Stromal cell of bone marrow (primary cell): ENCODE measurements around the gene CEP131.
A peak's percentile ranks its signal among the peaks of the same experiment; 100 is the strongest.

ENCODE experiments used
- DNase-seq: peaks from one replicate; pipeline ENCODE4 v3.0.0-alpha.2; 2012; ENCODE audit warnings: low read depth

CEP131 gene

DNA sequence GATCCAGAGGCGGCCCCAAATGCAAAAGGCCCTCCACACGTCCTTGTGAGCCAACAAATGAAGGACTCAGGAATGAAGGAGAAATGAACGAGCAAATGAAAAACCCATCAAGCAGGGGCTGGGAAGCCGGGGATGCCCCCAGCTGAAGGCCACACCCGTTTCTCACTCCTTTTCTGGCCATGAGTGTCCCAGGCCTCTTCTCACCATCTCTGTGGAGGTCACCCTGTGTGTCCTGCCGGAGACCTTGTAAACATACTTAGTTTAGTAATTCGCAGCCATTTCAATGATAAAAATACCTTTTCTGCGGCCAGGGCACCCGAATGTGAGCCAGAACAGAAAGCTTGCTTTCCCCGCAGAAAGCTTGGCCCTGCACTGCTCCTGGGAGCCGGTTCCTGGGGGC, 35.6 kb downstream of the CEP131 start:
- DNase-seq = no peak

DNA sequence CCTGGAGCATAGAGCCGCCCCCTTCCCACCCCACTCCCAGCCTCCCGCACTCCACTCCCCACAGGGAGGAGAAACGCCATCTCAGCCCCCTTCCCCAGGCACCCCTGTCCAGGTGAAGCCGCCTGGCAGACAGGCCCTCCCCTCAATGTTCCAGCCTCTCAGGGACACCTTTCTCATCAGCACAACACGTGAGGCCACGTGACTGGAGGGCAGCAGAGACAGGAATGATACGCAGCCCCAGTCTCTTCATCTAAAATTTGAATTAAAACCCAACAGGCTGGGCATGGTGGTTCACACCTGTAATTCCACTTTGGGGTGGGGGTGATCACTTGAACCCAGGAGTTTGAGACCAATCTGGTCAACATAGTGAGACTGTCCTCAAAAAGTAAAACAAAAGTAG, 36.6 kb downstream of the CEP131 start:
- no peak for DNase-seq

DNA sequence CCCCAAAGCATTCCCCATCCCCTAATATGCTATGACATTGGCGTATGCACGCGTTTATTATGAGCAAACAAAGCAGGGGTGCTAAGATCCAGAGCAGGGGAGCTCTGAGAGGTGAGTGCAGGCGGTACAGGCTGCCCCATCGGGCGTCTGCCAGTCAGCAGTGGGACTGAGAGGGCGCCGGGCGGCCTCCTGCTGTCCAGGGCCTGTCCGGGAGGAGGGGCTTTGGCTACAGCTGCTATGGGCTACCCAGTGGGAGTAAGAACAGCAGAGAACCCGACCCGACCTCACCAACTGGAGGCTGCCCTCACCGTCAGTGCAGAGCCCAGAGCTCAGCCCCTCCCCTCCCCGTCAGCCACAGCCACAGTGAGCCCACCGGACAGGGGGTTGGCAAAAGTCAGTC, 38.2 kb downstream of the CEP131 start:
- no peak for DNase-seq

DNA sequence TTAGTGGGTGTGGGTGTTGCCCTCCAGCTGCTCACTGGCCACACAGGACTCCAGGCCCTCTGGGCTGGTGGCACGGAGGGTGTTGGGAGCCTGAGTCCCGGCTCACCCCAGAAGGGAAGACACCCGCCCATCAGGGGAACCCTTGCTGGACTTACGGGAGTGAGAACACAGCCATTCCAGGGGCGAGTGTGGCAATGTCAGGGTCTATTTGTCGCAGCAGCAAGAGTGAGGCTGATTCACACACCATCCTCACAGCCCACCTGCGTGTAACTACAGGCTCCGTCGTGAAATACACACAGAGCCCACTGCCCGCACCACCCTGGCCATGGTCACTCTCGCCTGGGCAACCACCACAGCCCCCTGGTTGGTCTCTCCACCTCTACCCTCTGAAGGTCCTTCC, 39.0 kb downstream of the CEP131 start:
- DNase-seq = no peak

DNA sequence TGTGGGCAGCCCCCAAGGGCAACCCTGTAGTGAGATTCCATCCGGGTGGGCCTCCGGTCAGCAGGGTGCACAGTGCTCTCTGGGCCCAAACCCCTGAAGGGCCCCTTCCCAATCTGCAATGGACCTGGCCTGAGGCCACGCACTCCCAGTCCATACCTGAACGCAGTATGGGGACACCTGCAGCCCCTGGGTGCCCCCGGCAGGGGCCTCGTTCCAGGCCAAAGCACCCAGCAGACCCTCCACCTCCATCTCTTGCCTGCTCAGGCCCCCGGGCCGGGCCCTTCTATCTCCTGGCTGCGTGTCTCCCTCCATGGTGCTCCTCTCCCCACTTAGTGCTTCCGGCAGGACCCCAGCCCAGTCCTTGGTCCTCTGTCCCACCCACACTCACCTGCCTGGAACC, 39.4 kb downstream of the CEP131 start:
- DNase-seq = no peak

DNA sequence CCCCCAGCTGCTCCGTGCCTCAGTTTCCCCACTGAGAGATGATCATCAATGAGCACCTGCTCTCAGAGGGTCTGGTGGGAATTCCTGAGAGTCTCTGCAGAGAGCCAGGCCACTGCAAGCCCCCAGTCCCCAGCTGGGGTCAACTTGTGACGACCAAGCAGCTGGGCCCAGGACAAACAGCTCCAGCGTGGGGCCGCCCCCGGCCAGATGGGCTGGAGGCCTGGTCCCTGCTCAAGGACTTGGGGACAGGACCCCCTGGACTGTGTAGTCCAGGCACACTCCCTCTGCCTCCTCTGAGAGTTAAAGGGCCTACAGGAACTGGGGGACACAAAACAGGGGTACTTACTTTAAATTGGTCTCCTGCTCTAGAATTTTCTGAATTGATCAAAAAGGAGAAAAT, 40.2 kb downstream of the CEP131 start:
- DNase-seq = no peak

DNA sequence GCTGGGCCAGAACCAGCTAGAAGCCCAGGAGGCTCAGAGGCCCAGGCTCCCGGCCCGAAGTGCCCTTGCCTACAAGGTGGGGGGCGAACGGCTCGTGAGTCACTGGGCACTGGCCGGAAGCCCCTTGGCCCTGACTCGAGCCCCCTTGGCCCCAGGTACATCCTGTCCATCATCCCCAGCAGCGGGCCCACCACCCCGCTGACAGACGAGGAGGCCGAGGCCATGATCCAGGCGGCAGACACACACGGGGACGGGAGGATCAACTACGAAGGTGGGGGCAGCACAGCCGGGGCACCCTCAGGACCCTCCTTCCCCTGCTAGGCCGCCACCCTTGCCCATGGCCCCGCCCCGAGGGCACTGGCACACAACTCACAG, 41.0 kb downstream of the CEP131 start:
- no peak for DNase-seq

DNA sequence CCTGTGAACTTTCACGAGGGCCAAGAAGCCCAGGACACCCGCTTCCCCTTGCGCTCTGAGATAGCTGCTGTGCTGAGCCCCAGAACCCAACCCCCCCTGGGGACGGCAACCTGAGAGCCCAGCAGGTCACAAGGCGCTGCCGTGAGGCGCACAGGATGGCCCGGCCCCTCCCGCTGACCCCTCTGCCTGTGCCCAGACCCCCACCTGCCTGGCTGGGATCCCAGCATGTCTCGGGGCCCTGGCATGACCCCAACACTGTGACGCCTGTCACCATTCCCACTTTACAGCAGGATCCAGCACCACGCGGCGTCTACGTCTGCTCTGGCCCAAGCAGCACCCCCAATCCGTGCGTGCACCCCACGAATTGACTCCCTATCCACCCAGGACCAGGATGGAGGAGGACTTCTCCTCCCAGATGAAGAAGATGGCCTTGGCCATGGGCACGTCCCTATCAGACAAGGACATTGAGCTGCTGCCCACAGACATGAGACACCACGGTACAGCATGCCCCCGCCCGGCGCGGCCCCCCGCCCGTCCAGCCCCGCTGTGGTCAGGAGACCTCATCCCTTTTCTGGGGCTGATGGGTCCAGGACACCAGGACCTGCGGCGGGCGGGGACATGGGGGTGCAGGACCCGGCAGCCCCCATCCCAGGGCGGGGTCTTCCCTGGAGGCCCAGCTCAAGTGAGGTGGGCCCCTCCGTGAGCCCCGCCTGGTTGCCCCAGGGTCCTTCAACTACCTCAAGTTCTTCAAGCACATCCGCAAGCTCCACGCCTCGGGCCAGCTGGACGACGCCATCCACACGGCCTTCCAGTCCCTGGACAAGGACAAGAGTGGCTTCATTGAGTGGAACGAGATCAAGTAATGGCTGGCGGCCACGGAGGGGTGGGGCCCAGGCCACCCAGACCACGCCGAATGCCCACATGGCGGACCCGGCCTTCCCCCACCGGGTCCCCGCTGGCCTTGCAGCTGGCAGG, 41.6 kb downstream of the CEP131 start:
- DNase-seq = no peak

DNA sequence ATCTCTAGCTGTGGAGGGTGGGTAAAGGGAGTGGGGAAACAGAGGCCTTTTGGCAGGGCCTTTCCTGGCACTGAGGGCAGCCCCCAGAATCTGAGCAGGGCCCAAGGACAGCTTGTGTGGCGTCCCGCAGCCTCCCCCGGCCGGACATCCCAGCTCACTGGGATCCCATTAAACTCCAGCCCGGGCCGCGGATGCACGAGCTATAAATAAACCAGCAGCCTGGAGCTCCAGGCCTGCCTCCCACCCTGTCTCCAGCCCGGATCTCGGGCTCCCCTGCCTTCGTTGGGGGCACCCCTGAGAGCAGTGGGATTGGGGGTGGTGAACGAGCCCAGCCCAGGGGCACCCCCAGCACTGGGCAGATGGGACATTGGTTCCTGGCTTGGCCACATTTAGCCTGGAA, 42.9 kb downstream of the CEP131 start:
- DNase-seq = no peak

DNA sequence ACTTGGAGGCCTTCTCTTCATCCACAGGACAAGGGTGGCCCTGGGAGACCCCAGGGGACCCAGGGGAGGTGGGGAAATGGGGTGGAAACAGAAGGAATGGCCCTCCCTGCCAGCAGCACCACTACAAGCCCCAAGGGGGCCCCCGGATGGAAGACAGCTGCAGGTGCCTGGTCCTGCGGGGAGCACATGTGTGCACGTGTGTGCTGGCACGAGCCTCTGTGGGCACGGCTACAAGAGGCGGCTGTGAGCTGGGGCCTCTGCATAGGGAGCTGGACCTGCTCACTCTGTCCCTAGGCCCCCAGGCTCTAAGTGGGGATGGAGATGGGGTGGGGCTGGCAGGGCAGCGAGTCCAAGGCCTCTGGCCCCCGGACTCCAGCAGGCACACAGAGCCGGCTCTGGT, 43.5 kb downstream of the CEP131 start:
- DNase-seq = no peak

DNA sequence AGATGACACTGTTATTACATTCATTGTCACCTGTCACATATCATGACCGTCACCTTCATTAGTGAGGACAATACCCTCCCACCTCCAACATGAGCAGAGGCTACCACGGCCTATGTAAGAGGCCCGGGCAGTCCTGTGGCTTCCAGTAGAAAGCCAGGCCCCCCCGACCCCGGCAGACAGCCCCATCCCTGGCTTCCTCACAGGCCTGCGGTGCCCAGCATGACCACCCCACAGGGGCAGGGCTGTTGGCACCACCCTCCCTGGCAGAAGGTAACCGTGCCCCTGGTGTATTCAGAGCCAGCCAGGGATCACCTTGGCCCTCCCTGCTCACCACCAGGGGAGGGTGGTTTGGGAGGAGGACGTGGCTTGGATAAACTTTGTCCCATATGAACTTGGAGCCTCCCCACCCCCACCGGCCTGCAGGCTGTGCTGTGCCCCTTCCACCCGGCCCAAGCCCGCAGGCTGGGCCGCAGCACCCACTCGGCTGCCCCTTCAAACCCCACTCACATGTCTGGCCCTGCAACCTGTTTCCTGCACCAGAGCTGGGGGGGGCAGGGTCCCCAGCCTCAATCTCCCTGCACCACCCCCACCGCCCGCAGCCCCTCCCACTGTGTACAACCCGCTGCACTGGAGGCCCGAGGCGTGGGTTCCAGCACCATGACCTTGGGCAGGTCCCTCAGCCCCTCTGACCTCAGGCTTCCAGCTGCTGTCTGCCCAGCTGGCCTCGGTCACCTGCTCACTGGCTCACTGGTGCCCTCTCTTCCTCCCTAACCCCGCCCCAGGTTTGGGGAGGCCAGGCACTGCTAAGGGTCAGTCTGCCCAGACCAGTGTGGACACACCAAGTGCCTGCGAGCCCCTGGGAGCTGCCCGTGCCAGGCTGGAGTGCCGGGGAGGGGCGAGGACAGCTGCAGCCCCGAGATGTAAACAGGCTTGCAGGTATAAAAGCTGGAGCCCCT, 44.4 kb downstream of the CEP131 start:
- DNase-seq = no peak

DNA sequence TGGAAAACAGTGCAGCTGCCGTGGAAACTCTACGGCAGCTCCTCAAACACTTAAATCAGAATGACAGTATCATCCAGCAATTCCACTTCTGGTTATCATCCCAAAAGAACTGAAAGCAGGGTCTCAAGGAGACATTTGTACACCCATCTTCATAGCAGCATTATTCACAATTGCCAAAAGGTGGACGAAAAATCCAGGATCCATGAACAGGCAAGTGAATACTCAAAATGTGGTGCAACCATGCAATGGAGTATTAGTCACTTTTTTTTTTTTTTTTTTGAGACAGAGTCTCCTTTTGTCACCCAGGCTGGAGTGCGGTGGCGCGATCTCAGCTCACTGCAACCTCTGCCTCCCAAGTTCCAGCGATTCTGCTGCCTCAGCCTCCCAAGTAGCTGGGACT, 46.1 kb downstream of the CEP131 start:
- DNase-seq = no peak

DNA sequence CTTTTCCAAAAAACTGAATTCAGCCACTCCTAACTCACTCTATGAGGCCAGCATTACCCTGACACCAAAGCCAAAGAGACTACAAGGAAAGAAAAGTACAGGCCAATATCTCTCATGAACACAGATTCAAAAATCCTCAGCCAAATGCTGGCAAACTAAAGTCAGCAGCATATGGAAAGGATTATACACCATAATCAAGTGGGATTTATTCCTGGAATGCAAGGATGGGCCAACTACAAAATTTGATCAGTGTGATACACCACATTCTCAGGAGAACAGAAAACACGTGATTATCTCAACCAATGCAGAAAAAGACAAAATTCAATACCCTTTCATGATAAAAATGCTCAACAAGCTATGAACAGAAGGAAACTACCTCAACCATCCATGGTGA, 49.0 kb downstream of the CEP131 start:
- peak; percentile 17 for DNase-seq

DNA sequence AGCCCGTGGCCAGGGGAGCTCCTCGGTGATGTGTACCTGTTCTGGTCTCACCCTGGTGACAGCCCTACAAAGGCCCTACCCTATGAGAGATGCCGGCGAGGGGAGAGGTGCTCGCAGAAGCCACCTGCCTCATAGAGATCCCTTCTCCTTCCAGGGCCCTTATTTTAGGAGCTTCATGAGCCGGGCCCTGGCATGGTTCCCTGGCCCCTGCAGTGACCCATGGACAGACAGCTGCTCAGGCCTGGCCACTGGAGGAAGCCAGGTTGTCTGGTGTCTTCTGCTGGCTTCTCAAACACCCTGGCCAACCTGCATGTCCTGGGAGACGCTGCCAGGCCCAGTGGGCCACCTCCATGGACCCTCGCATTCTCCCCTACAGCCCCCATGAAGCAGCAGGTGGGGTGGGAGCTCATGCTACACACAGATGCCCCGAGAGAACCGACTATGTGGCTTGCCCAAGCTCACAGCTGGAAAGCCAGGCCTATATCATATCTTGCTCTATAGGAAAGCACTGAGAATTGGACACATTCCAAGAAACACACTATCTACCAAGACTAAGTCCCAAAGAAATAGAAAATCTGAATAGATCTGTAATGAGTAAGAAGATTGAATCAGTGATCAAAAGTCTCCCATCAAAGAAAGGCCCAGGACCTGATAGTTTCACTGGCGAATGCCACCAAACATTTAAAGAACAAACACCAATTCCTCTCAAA, 49.6 kb downstream of the CEP131 start:
- no peak for DNase-seq

DNA sequence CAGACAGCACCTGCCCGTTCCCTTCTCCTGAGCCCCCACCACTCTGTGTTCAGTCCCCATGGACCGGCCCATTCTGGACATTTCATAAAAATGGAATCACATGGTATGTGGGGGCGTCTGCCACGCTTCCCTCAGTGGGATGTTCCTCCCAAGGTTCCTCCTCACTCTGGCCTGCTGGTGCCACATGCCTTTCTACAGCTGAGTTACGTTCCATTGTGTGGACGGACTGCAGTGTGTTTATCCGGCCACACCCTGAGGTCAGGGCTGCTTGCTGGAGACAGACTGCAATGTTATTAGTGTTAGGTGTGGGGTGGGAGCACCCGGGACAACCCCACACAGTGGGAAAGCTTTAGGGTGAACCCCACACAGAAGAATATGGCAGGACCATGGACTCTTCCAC, 50.8 kb downstream of the CEP131 start:
- DNase-seq = no peak

DNA sequence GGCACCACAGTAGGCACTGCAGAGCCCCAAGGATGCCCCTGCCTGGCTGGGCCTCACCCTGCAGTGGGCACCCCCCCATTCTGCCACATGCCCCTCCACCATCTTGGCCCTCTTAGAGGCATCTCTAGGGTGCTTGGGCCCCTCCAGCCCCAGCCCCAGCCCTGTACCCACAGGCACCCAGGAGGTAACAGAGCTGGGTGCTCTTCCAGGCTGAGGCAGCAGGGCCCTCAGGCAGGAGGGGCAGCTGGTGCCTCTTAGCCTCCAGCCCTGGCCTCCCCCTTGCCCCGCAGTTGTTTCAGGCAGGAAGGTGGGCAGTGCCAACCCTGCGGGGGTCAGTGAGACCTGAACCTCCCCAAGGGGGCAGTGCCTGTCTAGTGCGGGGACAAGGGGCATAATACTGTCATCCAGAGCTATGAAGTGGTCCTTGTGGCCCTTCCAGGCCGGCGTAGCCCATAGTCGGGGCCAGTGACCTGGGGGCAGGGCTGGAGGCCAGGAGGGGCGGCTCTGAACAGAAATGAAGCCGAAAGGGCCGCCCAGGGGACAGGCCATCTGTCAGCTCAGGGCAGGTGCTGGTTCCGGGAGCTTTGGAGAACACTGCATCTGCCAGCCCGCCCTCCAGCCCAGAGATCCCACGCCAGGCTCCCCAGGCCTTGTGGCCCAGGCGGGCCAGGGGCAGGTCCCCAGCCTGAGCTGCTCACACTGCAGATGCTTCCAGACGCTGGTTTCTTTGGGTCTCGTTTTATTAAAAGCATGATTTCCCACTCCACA, 51.9 kb downstream of the CEP131 start:
- no peak for DNase-seq

DNA sequence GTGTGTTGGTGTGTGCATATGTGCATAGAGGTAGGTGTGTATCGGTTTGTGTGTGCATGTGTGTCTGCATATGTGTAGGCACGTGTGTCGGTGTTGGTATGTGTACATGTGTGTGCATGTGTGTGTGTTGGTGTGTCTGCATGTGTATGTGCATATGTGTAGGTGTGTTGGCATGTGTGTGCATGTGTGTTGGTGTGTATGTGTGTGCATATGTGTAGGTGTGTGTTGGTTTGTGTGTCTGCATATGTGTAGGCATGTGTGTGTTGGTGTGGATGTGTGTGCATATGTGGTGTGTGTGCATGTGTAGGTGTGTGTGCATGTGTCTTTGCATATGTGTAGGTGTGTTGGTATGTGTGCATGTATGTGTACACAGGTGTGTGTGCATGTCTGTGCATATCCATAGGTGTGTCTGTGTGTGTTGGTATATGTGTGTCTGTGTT, 52.9 kb downstream of the CEP131 start:
- no peak for DNase-seq

DNA sequence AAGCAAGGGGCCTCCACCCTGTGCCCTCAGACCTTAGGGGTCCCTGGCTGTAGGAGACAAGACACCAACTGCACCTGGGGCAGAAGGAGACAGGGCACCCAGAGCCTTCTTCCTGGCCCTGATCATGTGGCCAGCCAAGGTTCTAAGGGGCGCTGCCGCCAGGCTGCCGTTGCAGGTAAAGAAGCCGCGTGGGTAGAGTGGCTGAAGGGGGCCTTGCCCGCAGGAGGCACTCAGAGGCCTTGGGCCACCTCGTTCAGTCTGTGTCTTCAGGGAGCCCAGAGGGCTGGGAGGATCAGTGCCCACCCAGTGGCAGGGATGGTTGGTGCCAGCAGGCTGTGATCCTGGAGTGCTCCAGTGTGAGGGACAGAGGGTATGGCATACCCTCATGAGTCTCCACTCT, 55.1 kb downstream of the CEP131 start:
- no peak for DNase-seq

DNA sequence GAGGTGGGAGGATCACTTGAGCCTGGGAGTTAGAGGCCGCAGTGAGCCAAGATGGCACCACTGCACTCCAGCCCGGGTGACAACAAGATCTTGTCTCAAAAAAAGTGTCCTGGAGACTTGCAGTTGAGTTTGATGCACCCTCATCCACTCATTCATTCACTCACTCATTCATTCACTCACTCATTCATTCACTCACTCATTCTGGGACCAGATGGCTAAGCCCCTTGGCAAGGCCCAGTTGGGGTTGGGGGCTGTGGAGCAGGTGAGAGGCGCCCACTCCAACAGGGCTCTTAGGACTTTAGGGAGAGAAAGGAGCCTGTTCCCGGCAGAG, 55.6 kb downstream of the CEP131 start:
- DNase-seq = no peak

DNA sequence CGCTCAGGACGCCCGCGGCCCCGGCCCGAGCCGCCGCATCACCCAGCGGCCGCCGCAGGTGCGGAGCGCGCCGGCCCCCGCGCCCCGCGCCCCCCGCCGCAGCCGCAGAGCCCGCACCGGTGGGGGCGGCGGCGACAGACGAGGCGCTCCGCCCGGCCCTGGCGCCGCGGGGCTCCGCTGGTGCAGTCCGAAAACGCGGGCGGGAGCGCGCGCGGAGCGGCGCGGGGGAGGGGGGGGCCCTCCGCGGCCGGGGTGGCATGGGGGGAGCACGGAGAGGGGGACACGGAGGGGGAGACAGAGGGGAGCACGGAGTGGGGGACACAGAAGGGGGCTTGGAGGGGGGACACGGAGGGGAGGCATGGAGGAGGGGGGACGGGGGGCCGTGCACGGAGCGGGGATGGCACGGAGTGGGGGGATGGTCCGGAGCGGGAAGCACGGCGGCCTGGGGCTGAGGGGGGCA, 56.7 kb downstream of the CEP131 start, which contains the start of gene AATK:
Gene AATK (minus strand): TSS at position 189 of the 460 bp plus-strand sequence. CDS start 229 bp downstream, outside the sequence.
- DNase-seq = no peak

DNA sequence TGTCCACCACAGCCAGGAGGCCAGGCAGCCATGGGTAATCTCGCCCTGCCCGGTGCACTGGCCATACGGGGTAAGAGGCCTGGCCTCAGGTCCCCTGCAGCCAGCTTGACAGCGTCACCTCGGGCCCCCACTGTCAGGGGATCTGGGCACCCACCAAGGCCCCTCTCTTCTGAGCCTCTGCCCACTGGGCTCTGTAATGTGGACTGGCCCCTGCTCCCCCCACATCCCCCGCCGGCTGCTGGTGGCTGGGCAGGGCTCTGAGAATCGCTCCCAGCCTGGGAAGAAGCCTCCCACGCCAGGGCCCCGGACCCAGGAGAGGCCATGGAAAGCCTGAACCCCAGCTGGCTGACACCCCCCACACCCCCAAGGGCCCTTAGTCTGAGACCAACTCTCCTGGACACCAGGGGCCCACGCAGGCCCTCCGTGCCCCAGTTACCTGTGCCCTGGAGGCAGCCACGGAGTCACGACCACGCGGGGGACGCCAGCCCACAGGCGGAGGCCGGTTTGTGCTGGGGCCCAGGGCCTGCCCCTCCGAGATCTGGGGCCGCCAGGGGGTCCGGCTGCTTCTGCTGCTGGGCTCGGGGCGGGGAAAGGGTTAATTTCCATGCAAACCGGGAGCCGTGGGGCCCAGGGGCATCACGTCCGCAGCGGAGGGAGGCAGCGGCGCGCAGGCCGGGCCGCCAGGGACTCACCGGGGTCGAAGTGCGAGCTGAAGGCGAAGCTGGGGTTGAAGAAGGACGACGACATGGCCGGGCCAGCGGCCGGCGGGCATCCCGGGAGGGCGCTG, 57.3 kb downstream of the CEP131 start, which contains the start of gene PVALEF:
Gene PVALEF (plus strand): TSS at position 262 of the 787 bp plus-strand sequence. CDS start 15,720 bp downstream, outside the sequence.
- no peak for DNase-seq
